ENCODE measurements around the gene VAPB. TPM values are rescaled to one million over a fixed set of nuclear protein-coding genes. Genes with fewer than 3 reads are reported as not detected.
"Not testable (repeated sequence)": the region's sequence is repeated elsewhere in the genome, so short reads cannot be mapped to it uniquely, and the experiment has no call there.

Gene VAPB
- total RNA-seq, 2 donors from 2014 or later = 23.7 to 30.8 TPM

- Mint-ChIP-seq H3K27me3 (no peaks in the 10 kb centered on the region), H3K4me3 (no peak overlapping the region), H3K4me1 (peaks cover 29% of the 10 kb centered on the region), H3K27ac (no peak overlapping the region), H3K36me3 (ENCODE audit: low read depth) (no peaks in the 10 kb centered on the region)
- no peak for ATAC-seq
- no peaks in the 10 kb centered on the region for H3K9me3 ChIP-seq (ENCODE audit: control insufficient read depth, low read length, poor library complexity, severe bottlenecking)
- DNase-seq = no peak
Measured at GRCh38 chr20:58405504-58406291, 16.7 kb downstream of the VAPB start.

- H3K9me3 ChIP-seq (ENCODE audit: control insufficient read depth, low read length, poor library complexity, severe bottlenecking) = no peaks in the 10 kb centered on the region
- H3K36me3 Mint-ChIP-seq (ENCODE audit: low read depth) = no peaks in the 10 kb centered on the region
- ATAC-seq (no peak), DNase-seq (no peak)
- peaks cover 27% of the 10 kb centered on the region for H3K4me1 Mint-ChIP-seq
- H3K27ac Mint-ChIP-seq = no peak overlapping the region
- H3K4me3 Mint-ChIP-seq = no peak overlapping the region
- no peaks in the 10 kb centered on the region for H3K27me3 Mint-ChIP-seq
Measured at GRCh38 chr20:58406422-58407001, 17.5 kb downstream of the VAPB start.

DNA sequence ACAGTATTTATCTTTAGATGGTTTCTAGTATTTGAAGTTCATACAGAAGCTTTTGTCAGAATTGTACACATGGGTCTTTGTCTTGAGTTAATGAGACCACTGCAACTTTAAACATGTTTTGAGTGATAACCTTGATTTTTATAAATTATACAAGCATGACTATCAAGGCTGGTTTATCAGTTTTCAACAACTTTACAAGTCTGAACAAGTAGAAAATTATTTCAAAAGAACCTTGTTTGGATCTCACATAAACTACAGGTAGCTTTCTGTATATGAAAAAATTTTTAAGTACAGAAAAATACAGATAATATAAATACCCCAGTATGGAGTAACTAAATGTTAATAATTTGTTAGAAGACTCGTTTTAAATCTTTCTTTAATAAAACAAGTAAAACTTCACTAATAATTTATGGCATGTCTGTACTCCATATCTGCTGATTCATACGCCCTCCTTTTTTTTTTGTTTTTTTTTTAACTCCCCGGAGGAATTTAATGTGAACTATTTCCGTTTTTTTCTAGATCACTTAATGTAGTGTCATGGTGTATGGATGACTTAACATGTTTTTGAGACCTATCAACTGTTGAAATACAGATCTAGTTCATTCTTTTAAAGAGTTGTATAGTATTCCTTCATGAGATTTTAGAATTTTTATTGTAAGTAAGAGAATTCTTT lies 18.3 kb downstream of the VAPB start:
- H3K27me3 Mint-ChIP-seq = no peaks in the 10 kb centered on the region
- DNase-seq (no peak), ATAC-seq (peak; percentile 33)
- H3K9me3 ChIP-seq (ENCODE audit: control insufficient read depth, low read length, poor library complexity, severe bottlenecking) = no peaks in the 10 kb centered on the region
- no peak overlapping the region for H3K4me3 Mint-ChIP-seq
- H3K36me3 Mint-ChIP-seq (ENCODE audit: low read depth) = no peaks in the 10 kb centered on the region
- no peak overlapping the region for H3K27ac Mint-ChIP-seq
- peaks cover 27% of the 10 kb centered on the region for H3K4me1 Mint-ChIP-seq

- no peaks in the 10 kb centered on the region for H3K36me3 Mint-ChIP-seq (ENCODE audit: low read depth)
- H3K27me3 Mint-ChIP-seq = no peaks in the 10 kb centered on the region
- H3K27ac Mint-ChIP-seq = no peak overlapping the region
- ATAC-seq (peak; percentile 68), DNase-seq (no peak)
- no peaks in the 10 kb centered on the region for H3K9me3 ChIP-seq (ENCODE audit: control insufficient read depth, low read length, poor library complexity, severe bottlenecking)
- H3K4me3 Mint-ChIP-seq = peak overlapping the region; percentile 75
- H3K4me1 Mint-ChIP-seq = peaks cover 27% of the 10 kb centered on the region
Measured at GRCh38 chr20:58407966-58408557, 19.0 kb downstream of the VAPB start.

DNA sequence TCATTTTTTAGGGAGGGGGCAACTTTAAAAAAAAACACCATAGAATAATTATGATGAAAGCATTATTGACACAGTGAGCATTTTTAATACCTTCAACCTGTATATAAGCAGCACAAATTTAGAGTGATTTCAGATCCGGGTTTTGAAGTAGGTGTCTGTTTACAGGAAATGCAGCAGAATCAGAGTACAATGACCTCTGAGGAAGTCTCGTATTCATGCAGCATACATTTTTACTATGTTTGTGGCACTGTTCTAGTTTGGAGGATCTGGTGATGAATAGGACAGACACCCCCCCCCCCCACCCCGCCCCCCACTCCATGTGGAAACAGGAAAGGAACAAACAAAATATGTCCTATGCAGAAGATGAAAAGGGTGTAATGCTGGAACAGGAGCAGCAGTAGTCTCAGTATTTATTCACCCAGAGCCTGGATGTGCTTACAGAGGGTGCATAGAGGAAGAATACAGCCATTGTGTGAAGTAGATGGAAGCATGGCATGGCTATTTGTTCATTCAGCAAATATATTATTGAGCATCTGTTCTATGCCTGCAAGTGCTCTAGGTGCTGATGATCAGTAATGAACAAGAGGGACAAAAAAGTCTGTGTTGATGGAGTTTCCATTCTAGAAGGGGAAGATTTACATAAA lies 19.7 kb downstream of the VAPB start:
- ATAC-seq (peak; percentile 82), DNase-seq (no peak)
- no peaks in the 10 kb centered on the region for H3K9me3 ChIP-seq (ENCODE audit: control insufficient read depth, low read length, poor library complexity, severe bottlenecking)
- Mint-ChIP-seq H3K4me1 (peaks cover 27% of the 10 kb centered on the region), H3K36me3 (ENCODE audit: low read depth) (no peaks in the 10 kb centered on the region), H3K27me3 (no peaks in the 10 kb centered on the region), H3K4me3 (peak overlapping the region; percentile 75), H3K27ac (no peak overlapping the region)

DNA sequence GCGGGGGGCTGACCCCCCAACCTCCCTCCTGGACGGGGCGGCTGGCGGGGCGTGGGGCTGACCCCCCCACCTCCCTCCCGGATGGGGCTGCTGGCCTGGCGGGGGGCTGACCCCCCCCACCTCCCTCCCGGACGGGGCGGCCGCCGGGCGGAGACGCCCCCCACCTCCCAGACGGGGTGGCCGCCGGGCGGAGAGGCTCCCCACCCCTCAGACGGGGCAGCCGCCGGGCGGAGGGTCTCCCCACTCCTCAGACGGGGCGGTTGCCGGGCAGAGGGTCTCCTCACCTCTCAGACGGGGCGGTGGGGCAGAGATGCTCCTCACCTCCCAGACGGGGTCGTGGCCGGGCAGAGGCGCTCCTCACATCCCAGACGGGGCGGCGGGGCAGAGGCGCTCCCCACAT lies 25.2 kb downstream of the VAPB start:
- peaks cover 26% of the 10 kb centered on the region for H3K4me1 Mint-ChIP-seq
- H3K9me3 ChIP-seq (ENCODE audit: control insufficient read depth, low read length, poor library complexity, severe bottlenecking); H3K4me3 Mint-ChIP-seq; H3K27ac Mint-ChIP-seq; ATAC-seq; H3K27me3 Mint-ChIP-seq; H3K36me3 Mint-ChIP-seq (ENCODE audit: low read depth); DNase-seq: not testable (repeated sequence)

- not testable (repeated sequence) for H3K4me3 Mint-ChIP-seq; H3K27ac Mint-ChIP-seq; H3K9me3 ChIP-seq (ENCODE audit: control insufficient read depth, low read length, poor library complexity, severe bottlenecking); ATAC-seq; H3K27me3 Mint-ChIP-seq; H3K36me3 Mint-ChIP-seq (ENCODE audit: low read depth); DNase-seq
- H3K4me1 Mint-ChIP-seq = peaks cover 23% of the 10 kb centered on the region
Measured at GRCh38 chr20:58414786-58415185, 25.8 kb downstream of the VAPB start.

- H3K9me3 ChIP-seq (ENCODE audit: control insufficient read depth, low read length, poor library complexity, severe bottlenecking) = no peaks in the 10 kb centered on the region
- Mint-ChIP-seq H3K4me3 (peak overlapping the region; percentile 80), H3K36me3 (ENCODE audit: low read depth) (peaks cover 4% of the 10 kb centered on the region), H3K27ac (peak overlapping the region; percentile 93), H3K4me1 (peaks cover 21% of the 10 kb centered on the region), H3K27me3 (no peaks in the 10 kb centered on the region)
- ATAC-seq (no peak), DNase-seq (no peak)
Measured at GRCh38 chr20:58416057-58416456, 27.0 kb downstream of the VAPB start.

GRCh38 chr20:58416835-58417234 lies 27.8 kb downstream of the VAPB start:
- H3K27ac Mint-ChIP-seq = peak overlapping the region; percentile 93
- H3K27me3 Mint-ChIP-seq = no peaks in the 10 kb centered on the region
- peaks cover 4% of the 10 kb centered on the region for H3K36me3 Mint-ChIP-seq (ENCODE audit: low read depth)
- DNase-seq = no peak
- H3K4me3 Mint-ChIP-seq = peak overlapping the region; percentile 80
- peak; percentile 69 for ATAC-seq
- H3K9me3 ChIP-seq (ENCODE audit: control insufficient read depth, low read length, poor library complexity, severe bottlenecking) = no peaks in the 10 kb centered on the region
- H3K4me1 Mint-ChIP-seq = peaks cover 21% of the 10 kb centered on the region

DNA sequence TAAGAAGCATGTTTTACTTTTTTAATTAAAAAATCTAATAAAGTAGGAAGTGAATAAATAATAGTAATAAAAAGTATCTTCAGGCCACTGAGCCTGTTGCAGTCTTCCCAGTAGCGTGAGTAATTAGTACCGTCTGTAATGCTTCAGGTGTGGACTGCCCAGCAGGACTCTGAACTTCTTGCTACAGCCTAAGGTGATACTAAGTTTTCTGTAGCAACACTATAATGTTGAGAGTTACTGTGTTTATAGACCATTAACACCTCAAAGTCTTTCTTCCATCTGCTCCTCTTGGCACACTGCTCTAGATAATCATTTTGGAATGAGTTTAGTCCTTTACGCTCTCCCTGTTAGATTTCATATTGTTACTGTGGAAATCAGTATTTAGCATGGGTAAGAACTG lies 28.4 kb downstream of the VAPB start:
- Mint-ChIP-seq H3K36me3 (ENCODE audit: low read depth) (peaks cover 4% of the 10 kb centered on the region), H3K4me1 (peaks cover 21% of the 10 kb centered on the region), H3K4me3 (peak overlapping the region; percentile 58), H3K27me3 (no peaks in the 10 kb centered on the region), H3K27ac (peak overlapping the region; percentile 93)
- DNase-seq (no peak), ATAC-seq (no peak)
- H3K9me3 ChIP-seq (ENCODE audit: control insufficient read depth, low read length, poor library complexity, severe bottlenecking) = no peaks in the 10 kb centered on the region

DNA sequence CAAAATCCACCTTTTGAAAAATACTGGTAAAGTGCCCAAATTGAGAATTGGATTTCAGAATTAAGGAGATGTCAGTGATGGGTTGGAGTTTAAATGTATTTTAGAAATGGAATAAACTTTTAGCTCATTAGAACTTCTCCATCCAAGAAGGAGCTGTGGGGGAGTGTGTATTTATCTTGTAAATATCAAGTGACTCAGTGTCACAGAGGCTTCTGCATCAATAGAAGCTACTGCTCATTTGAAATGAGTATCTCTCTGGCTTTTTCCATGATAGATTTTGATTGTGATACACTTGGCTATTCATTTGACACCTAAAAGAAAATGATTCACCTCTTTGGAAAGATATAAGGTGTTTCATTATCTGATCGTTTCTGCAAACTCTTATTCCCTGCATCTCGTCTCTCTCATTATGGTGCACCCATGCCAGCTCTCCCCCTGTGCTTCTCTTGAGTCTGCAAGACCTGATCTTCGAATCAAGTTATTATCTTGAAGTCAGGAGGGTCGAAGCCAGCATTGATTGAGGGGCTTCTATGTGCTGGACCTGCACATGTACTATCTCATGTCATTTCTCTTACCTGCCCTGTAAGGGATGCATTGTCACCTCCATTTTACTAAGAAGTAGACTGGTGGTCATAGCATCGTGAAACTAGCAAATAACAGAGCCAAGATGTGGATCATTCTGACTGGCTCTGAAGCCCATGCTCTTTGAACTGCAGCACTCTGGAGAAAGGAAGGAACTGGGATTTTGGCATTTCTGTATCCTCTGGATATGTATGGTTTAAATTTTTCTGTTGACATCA lies 30.1 kb downstream of the VAPB start:
- no peaks in the 10 kb centered on the region for H3K27me3 Mint-ChIP-seq
- H3K27ac Mint-ChIP-seq = peak overlapping the region; percentile 41
- H3K36me3 Mint-ChIP-seq (ENCODE audit: low read depth) = peaks cover 4% of the 10 kb centered on the region
- H3K4me1 Mint-ChIP-seq = peaks cover 22% of the 10 kb centered on the region
- H3K4me3 Mint-ChIP-seq = no peak overlapping the region
- DNase-seq = no peak
- ATAC-seq = no peak
- no peaks in the 10 kb centered on the region for H3K9me3 ChIP-seq (ENCODE audit: control insufficient read depth, low read length, poor library complexity, severe bottlenecking)

- ATAC-seq = no peak
- no peak for DNase-seq
- Mint-ChIP-seq H3K4me3 (no peak overlapping the region), H3K27ac (no peak overlapping the region), H3K27me3 (no peaks in the 10 kb centered on the region), H3K36me3 (ENCODE audit: low read depth) (peaks cover 4% of the 10 kb centered on the region), H3K4me1 (peaks cover 26% of the 10 kb centered on the region)
- no peaks in the 10 kb centered on the region for H3K9me3 ChIP-seq (ENCODE audit: control insufficient read depth, low read length, poor library complexity, severe bottlenecking)
Measured at GRCh38 chr20:58420798-58421496, 31.9 kb downstream of the VAPB start.

Data from T-helper 17 cell (primary cell).